Dermis lymphatic vessel endothelial cell (primary cell): Measurements from ENCODE around the gene TUBA4B. TPM values are rescaled to one million over a fixed set of nuclear protein-coding genes. Genes with fewer than 3 reads are reported as not detected.

Source experiments
- total RNA-seq: library from RNA; depleted of rRNA; stranded (reverse); fragments of >200 nt; gene quantifications from 2 replicates; pipeline ENCODE4 v1.2.1, GENCODE V29; 2014

Gene TUBA4B
- not detected in 2 replicates for total RNA-seq

GRCh38 chr2:219252900-219253752 is at the start of gene TUBA4B:
Gene TUBA4B (plus strand): TSS chr2:219253243. CDS start chr2:219253408, 165 bp downstream.

GRCh38 chr2:219206328-219207133 is 46.5 kb upstream of the TUBA4B start, which contains the start of gene ZFAND2B:
Gene ZFAND2B (plus strand): TSS chr2:219206782. CDS start chr2:219206988, 206 bp downstream.

GRCh38 chr2:219218732-219219701 is 34.0 kb upstream of the TUBA4B start, which contains the start of gene ABCB6:
Gene ABCB6 (minus strand): TSS chr2:219218958. CDS start chr2:219218673, 285 bp downstream.

GRCh38 chr2:219229305-219230058 is 23.6 kb upstream of the TUBA4B start, which contains the start of the genes ANKZF1 and ATG9A:
Gene ANKZF1 (plus strand): TSS chr2:219229806. CDS start chr2:219230258, 452 bp downstream.
Gene ATG9A (minus strand): TSS chr2:219229636. CDS start chr2:219228024, 1,612 bp downstream.

GRCh38 chr2:219245148-219245898 is 7.7 kb upstream of the TUBA4B start, which contains the start of the genes GLB1L and STK16:
Gene GLB1L (minus strand): TSS chr2:219245444. CDS start chr2:219243573, 1,871 bp downstream.
Gene STK16 (plus strand): TSS chr2:219245479. CDS start chr2:219246000, 521 bp downstream.

GRCh38 chr2:219253753-219254589 is 928 bp downstream of the TUBA4B start, which contains the start of gene TUBA4A:
Gene TUBA4A (minus strand): TSS chr2:219253918. CDS start chr2:219253858, 60 bp downstream.

GRCh38 chr2:219279151-219279915 is 26.3 kb downstream of the TUBA4B start, which contains the start of gene DNAJB2:
Gene DNAJB2 (plus strand): TSS chr2:219279366. CDS start chr2:219279834, 468 bp downstream.

GRCh38 chr2:219309278-219309677 is 56.2 kb downstream of the TUBA4B start, which contains the start of gene PTPRN:
Gene PTPRN (minus strand): TSS chr2:219309401. CDS start chr2:219309332, 69 bp downstream.

Other genes starting within 250 kb of the TUBA4B start
- gene CFAP65, start 211.7 kb upstream of the TUBA4B start, total RNA-seq = not detected in 2 replicates
- gene IHH, start 192.3 kb upstream of the TUBA4B start, total RNA-seq = under 0.01 and 0.09 TPM in 2 replicates
- 17.4 and 18.0 TPM in 2 replicates for gene NHEJ1, start 92.4 kb upstream of the TUBA4B start, total RNA-seq
- 0.54 and 1.2 TPM in 2 replicates for gene SLC23A3, start 83.2 kb upstream of the TUBA4B start, total RNA-seq
- gene CNPPD1, start 76.3 kb upstream of the TUBA4B start, total RNA-seq = 22.7 and 28.3 TPM in 2 replicates
- 65.0 and 65.4 TPM in 2 replicates for gene RETREG2, start 75.0 kb upstream of the TUBA4B start, total RNA-seq
- 19.2 and 30.6 TPM in 2 replicates for gene ZFAND2B, start 46.5 kb upstream of the TUBA4B start, total RNA-seq
- 18.7 and 25.5 TPM in 2 replicates for gene ABCB6, start 34.3 kb upstream of the TUBA4B start, total RNA-seq
- 41.2 and 43.8 TPM in 2 replicates for gene ATG9A, start 23.6 kb upstream of the TUBA4B start, total RNA-seq
- 20.5 and 22.2 TPM in 2 replicates for gene ANKZF1, start 23.4 kb upstream of the TUBA4B start, total RNA-seq
- gene GLB1L, start 7.8 kb upstream of the TUBA4B start, total RNA-seq = 3.0 and 4.1 TPM in 2 replicates
- 17.7 and 20.8 TPM in 2 replicates for gene STK16, start 7.8 kb upstream of the TUBA4B start, total RNA-seq
- 10.2 and 11.3 TPM in 2 replicates for gene TUBA4A, start 675 bp downstream of the TUBA4B start, total RNA-seq
- gene DNAJB2, start 26.1 kb downstream of the TUBA4B start, total RNA-seq = 20.8 and 21.1 TPM in 2 replicates
- gene PTPRN, start 56.2 kb downstream of the TUBA4B start, total RNA-seq = not detected in 2 replicates
- gene RESP18, start 79.5 kb downstream of the TUBA4B start, total RNA-seq = not detected in 2 replicates
- gene DNPEP, start 134.7 kb downstream of the TUBA4B start, total RNA-seq = 58.8 and 67.3 TPM in 2 replicates
- not detected in 2 replicates for gene DES, start 165.1 kb downstream of the TUBA4B start, total RNA-seq
- 0.54 TPM in 1 of 2 replicates, not detected in the other for gene SPEG, start 181.6 kb downstream of the TUBA4B start, total RNA-seq
- gene GMPPA, start 245.6 kb downstream of the TUBA4B start, total RNA-seq = 19.5 and 25.0 TPM in 2 replicates